NK-92 treated with Interleukin-12 subunit alpha and Interleukin-12 subunit beta, amount 100 ng/mL, for 24 hours (cell line): ENCODE data around the gene CTSH.

ENCODE experiments used
- DNase-seq: peaks from one replicate; lab custom pipeline; 2025; lab: John Stamatoyannopoulos, UW

CTSH gene

DNA sequence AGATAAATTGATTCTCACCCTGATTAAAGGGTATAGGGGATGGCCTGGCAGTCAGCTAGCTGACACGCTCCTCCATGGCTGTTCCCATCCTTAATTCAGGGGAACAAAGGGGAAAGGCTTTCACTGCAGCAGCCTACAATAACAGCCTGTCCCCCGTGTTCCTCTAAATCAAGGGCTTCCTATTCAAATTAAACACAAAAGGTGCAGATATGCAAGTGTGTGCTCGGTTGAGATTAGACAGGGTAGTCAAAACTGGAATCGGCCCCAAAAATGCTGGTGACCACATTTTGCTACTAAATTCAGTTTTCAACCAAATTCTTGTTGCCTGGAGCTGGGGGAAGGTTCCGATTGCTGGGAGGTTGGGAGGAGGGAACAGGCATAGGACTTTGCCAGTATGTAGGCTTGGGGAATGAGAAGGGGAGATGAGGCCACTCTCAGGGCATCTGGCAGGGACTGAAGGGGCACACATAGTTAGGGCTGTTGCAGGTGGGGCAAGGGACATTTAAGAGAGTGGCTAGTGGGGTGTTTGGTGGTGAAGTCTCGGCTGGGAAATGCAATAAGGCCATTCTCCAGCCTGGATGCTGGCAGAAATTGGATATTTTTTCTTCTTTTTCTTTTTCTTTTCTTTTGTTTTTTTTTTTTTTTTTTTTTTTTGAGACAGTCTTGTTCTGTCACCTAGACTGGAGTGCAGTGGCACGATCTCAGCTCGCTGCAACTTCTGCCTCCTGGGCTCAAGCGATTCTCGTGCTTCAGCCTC, 32.9 kb upstream of the CTSH start:
- no peak for DNase-seq

DNA sequence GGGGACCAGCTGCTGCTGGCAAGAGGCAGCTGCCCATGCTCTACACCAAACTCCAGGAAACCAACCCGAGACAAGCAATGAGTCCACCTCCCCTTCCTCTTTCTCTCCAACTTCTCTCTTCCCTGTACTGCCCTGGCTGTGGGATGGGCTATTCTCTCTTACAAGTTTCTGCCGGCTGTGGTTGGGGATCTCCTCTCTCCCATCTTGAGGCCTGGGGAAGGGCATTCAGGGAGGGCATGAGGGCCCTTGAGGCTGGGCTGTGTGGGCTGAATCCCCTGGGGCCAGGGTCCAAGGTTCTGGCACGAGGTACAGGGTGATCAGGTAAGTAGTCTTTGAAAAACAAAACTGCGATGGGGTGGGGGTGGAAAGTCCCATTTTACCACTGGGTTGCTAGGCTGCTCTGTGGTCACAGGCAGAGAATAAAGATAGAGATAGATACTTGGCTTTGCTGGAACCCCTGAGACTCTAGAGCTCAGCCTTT, 32.3 kb upstream of the CTSH start:
- no peak for DNase-seq

GRCh38 chr15:78976691-78977090, 31.8 kb upstream of the CTSH start:
- no peak for DNase-seq

GRCh38 chr15:78974272-78974918, 29.5 kb upstream of the CTSH start:
- DNase-seq = no peak

DNA sequence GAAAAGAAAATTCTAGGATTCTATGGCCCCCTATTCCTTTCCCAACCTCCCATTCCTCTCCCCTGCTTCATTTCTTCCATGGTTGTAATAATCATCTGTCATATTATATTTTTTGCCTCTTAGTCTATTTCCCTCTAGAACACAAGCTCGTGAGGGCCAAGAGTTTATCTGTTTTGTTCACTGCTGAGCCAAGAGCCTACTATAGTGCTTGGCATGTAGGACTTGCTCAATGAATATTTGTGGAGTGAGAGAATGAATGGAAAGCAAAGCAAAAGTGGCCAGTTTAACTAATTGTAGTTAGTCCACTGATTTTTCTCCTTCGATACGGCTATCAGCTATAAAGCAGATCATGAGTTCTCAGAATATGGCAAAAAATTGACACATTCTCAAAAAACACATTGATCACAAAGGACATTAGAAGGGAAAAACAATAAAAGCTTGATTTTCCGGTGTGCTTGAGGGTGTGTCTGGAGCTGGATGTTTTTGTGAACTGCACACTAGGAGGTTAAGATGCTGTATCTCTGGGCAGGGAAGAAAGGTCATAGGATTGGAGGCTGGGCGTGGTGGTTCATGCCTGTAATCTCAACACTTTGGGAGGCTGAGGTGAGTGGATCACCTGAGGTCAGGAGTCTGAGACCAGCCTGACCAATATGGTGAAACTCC, 25.0 kb upstream of the CTSH start:
- no peak for DNase-seq

- DNase-seq = no peak
These were observed 23.9 kb upstream of the CTSH start for GRCh38 chr15:78968539-78969271.

- DNase-seq = no peak
These were observed 23.3 kb upstream of the CTSH start for GRCh38 chr15:78968114-78968513.

- no peak for DNase-seq
These were observed 15.5 kb upstream of the CTSH start for GRCh38 chr15:78960308-78960707.

- DNase-seq = no peak
These were observed 14.5 kb upstream of the CTSH start for GRCh38 chr15:78959360-78959759.

- DNase-seq = no peak
These were observed 12.7 kb upstream of the CTSH start for GRCh38 chr15:78957416-78958093.

GRCh38 chr15:78956937-78957336, 12.1 kb upstream of the CTSH start:
- no peak for DNase-seq

- no peak for DNase-seq
These were observed 10.5 kb upstream of the CTSH start for GRCh38 chr15:78955355-78955754.

- no peak for DNase-seq
These were observed 7.0 kb upstream of the CTSH start for GRCh38 chr15:78951841-78952238.

DNA sequence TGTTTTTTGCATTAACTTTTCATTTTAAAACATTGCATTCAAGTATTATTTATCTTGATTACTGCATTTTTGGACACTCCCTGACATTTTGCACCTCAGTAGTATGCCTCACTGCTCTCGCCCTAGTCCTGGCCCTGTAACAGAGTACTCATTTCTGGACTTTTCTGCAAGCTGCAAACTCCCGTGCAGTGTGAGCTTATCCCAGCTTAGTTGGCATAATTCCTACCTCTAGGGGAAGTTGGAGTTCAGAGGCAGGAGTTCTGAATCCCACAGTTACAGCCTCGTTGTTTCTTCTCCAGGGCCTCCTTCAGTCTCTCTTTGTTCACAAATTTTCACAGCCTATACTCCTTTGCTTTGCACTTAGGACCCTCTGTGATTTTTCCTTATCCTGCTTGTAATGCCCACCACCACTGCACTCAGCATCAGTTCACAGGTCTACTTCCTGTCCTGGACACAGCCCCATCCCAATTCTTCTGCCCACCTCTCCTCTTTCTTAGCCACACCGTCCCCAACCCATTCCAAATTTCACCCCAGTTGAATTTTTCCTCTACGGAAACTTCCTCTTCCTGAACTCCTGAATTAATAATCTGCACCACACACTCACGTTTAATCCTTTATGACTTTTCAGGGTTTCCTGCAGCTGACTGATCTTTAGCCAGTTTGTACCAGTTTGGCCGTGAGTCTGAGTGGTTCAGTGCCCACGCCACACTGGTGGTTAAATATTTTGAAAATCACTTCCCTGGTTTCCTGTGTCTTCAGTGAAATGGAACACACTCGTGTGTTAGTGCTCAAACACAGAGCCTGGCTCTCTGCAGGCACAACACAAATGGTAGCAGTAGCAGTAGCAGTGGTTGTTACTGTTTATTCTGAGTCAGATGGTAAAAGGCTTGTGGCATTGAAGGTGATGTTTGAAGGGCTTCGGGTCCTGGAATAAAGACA, 6.3 kb upstream of the CTSH start:
- no peak for DNase-seq

GRCh38 chr15:78950343-78950742, 5.5 kb upstream of the CTSH start:
- DNase-seq = no peak

- no peak for DNase-seq
These were observed 4.6 kb upstream of the CTSH start for GRCh38 chr15:78949461-78949860.

- no peak for DNase-seq
These were observed 2.7 kb upstream of the CTSH start for GRCh38 chr15:78947506-78947905.

- no peak for DNase-seq
These were observed 1.6 kb upstream of the CTSH start for GRCh38 chr15:78946493-78946892.

DNA sequence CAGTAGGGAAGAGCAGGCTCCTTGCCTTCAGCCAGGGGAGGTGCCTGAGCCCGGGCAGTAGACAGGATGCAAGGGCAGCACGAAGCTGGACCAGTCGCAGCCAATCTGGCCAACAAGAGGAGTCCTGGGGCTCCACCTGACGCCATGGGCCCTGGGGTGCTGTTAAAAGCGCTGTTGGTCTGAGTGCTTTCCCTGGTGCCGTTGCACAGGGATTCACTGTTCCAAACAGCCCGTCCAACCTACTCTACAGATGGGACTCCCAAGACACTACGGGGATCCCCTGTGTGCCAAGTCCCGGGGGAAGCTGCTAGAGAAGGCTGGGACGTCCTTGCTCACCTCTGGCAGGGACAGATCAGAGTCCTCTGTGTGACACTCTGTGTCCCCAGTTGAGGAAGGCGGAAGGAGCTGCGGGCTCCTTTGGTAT, 632 bp downstream of the CTSH start:
- no peak for DNase-seq

DNA sequence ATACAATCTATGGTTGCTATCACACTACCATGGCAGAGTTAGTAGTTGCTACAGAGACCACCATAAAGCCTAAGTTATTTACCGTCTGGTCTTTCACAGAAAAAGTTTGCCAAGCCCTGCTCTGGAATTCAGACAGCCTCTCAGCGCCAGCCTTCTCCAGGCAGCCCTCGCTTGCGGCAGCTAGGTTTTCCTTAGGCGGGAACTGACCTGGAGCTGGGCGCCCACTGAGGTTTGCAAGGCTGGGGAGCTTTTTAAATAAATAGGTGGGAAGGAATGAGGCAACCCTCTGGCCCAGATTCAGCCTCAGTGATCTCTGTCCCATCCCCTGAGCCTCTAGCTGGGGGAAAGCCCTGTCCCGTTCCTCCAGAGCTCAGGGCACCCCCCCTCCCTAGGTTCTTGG, 1.2 kb downstream of the CTSH start:
- DNase-seq = no peak

GRCh38 chr15:78942741-78943140, 2.1 kb downstream of the CTSH start:
- no peak for DNase-seq
